HTR-8/SVneo (cell line): Measurements from ENCODE around the gene NTNG2.

ENCODE experiments used
- DNase-seq: peaks from one replicate; pipeline ENCODE4 v3.0.0; 2011; ENCODE audit warnings: low spot score, mixed read lengths; ENCODE audit not compliant: insufficient read length
- FAIRE-seq: peaks from 2 replicates; lab custom pipeline; 2011; peaks lifted over from hg19 to GRCh38; lab: Jason Lieb, UNC

Gene NTNG2

GRCh38 chr9:132197315-132197714 is 35.5 kb downstream of the NTNG2 start:
- DNase-seq (no peak), FAIRE-seq (no peak)

- FAIRE-seq (no peak), DNase-seq (no peak)
Observed at GRCh38 chr9:132197856-132198550, 36.1 kb downstream of the NTNG2 start.

GRCh38 chr9:132199056-132199455 is 37.2 kb downstream of the NTNG2 start:
- FAIRE-seq: no peak

GRCh38 chr9:132200706-132201105 is 38.8 kb downstream of the NTNG2 start:
- FAIRE-seq: no peak
- no peak for DNase-seq

More at GRCh38 chr9:132199056-132199455, 37.2 kb downstream of the NTNG2 start:
- DNase-seq: no peak

GRCh38 chr9:132201139-132201538 is 39.3 kb downstream of the NTNG2 start:
- DNase-seq (no peak), FAIRE-seq (no peak)

DNA sequence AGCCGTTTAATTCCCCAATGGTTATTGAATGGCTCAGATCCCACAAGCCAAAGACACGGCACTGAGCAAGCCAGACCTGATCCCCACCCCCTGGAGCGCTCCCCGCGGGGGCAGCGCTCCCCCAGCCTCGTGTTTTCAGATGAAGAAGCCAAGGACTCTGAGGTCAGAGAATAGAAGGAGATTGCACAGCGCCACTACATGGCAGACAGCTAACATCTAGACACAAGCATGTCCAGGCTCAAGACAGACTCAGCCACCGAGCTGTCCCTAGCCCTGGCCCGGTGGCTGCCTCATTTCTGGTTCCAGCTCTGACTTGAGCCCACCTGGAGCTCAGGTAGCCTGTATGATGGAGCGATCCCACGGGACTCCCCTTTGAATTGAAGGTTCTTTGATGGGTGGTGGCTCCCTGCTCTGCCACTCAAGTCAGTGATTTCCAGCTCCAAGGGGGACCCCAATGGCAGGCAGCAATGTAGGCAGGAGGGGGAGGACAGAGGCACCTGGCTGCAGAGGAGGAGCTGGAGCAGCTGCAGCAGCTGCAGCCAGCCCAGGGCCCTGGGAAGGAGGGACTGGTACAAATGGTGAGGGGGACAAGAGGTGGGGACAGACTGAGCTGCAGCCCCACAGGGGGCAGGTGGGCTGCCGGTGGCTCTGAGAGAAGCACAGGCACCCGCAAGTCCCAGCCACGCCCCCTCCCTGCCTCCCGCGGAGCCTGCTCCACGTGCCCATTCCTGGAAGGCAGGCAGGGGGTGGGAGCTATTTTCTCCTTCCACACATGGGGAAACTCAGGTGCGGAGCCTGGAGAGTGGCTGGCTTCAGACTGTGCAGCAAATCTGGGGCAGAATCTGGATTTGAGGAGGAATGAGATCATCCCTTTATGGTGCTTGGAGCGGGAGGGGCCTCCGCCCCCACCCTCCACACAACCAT is 40.2 kb downstream of the NTNG2 start:
- FAIRE-seq (no peak), DNase-seq (no peak)

GRCh38 chr9:132204883-132205282 is 43.0 kb downstream of the NTNG2 start:
- DNase-seq (no peak), FAIRE-seq (no peak)

- no peak for FAIRE-seq
- DNase-seq: no peak
Observed at GRCh38 chr9:132207215-132207614, 45.4 kb downstream of the NTNG2 start.

DNA sequence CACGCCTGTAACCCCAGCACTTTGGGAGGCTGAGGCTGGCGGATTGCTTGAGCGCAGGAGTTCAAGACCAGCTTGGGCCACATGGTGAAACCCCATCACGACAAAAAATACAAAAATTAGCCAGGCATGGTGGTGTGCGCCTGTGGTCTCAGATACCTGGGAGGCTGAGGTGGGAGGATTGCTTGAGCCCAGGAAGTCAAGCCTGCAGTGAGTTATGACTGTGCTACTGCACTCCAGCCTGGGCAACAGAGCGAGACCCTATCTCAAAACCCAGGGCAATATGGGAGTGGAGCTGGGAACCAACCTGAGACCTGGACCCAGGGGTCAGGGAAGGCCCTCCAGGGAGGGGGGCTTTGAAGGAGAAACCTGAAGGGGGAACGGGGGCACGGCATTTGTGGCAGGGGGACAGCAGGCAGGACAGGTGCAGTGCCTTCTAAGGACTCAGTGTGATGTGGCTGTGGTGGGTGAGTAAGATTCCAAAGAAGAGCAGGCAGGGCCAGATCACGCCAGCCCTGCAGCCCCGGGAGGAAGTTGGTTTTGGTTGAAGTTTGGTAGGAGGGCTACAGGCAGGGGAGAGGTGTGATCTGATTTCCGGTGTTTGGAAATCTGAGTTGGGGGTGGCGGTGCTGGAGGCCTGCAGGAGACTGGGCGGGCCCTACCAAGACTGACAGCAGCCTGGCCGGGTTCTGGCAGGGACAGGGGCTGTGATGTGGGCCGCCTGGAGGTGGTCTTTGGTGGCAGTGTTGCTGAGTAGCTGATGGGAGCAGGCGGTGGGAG is 46.2 kb downstream of the NTNG2 start:
- DNase-seq (no peak), FAIRE-seq (no peak)

DNA sequence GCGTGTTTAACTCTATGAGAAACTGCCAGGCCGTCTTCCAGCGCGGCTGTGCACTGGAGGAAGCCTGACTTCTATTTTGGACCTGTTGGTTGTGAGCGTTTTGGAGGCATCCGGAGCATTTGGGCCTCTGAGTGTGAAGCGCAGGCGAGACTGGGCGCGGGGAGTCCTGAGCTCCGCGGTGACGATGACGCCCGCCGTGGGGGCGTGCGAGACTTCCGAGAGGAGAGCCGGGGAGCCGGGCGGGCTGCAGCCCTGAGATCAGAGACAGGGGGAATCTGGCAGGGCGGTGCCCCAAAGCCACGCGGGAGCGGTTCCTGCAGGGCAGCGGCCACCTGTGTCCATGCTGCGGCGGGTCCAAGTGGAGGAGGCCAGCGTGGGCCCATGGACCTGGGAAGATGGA is 47.4 kb downstream of the NTNG2 start:
- no peak for FAIRE-seq

GRCh38 chr9:132210472-132211145 is 48.8 kb downstream of the NTNG2 start:
- DNase-seq (no peak), FAIRE-seq (no peak)

More for the DNA sequence above, 47.4 kb downstream of the NTNG2 start:
- no peak for DNase-seq

- DNase-seq: no peak
- no peak for FAIRE-seq
Observed at GRCh38 chr9:132211570-132211969, 49.7 kb downstream of the NTNG2 start.

GRCh38 chr9:132214027-132214622 is 52.3 kb downstream of the NTNG2 start:
- FAIRE-seq: no peak
- DNase-seq: peak; percentile 92

GRCh38 chr9:132216861-132217619 is 55.2 kb downstream of the NTNG2 start:
- FAIRE-seq (no peak), DNase-seq (no peak)

DNA sequence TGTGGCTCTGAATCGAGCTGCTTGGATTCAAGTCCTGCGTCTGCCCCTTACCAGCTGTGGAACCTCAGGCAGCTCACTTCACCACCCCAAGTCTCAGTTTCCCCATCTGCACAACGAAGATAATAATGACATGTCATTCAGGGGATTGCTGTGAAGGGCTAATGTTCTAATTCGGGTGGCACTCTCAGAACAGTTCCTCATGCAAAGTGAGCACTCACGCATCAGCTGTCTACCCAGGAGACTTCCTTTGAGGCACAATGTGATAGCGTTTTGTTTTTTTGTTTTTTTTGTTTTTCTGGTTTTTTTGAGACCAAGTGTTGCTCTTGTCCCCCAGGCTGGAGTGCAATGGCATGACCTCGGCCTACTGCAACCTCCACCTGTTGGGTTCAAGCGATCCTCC is 56.4 kb downstream of the NTNG2 start:
- FAIRE-seq (no peak), DNase-seq (no peak)

DNA sequence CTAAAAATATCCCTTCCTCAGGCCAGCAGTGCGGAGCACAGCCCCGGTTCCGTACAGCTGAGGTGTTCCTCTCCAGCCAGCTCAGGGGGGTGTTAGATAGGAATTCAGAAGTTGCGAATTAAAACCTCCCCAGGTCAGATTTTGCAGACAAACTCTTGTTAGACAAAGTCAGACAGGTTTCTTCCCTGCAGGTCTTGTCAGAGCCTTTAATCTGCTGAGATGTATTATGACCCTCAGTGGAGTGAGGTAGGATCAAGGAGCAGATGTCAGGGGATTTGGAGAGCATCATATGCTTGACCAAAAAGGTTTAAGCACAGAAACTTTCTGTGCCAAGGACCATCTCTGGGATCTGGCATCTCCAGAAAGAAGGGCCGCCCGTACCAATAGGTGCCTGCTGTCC is 60.1 kb downstream of the NTNG2 start:
- DNase-seq (no peak), FAIRE-seq (no peak)

DNA sequence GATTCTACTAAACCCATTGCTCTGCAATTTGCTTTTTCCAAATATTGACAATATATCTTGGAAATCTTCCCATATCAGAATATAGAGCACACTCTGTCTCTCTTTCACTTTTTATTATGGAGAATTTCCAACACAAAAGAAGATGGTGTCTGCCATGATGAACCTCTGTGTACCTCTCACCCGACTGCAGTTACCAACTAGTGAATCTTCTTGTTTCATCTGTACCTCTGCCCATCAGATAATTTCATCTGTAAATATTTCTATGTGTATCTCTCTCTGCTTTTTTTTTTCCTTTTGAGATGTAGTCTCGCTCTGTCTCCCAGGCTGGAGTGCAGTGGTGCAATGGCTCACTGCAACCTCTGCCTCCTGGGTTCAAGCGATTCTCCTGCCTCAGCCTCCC is 62.8 kb downstream of the NTNG2 start:
- FAIRE-seq: no peak
- no peak for DNase-seq

- FAIRE-seq: no peak
Observed at GRCh38 chr9:132226571-132227430, 64.9 kb downstream of the NTNG2 start.

More at GRCh38 chr9:132226571-132227430, 64.9 kb downstream of the NTNG2 start:
- no peak for DNase-seq
